GM10847 (cell line): ENCODE data around the gene RHOA.
A peak's percentile ranks its signal among the peaks of the same experiment; 100 is the strongest.

Source experiments
- POLR2A ChIP-seq: IDR thresholded peaks from 2 replicates; pipeline ENCODE4 v1.6.1; 2011; ENCODE audit not compliant: insufficient read length; ENCODE audit errors: extremely low read depth

RHOA gene

GRCh38 chr3:49352281-49352680, 59.5 kb downstream of the RHOA start:
- TF ChIP-seq POLR2A, result no peak

GRCh38 chr3:49351521-49352011, 60.2 kb downstream of the RHOA start:
- no peak for TF ChIP-seq POLR2A

- TF ChIP-seq POLR2A, result no peak
These were observed 62.2 kb downstream of the RHOA start for GRCh38 chr3:49349348-49350114.

GRCh38 chr3:49346797-49347251, 65.0 kb downstream of the RHOA start:
- TF ChIP-seq POLR2A, result no peak

GRCh38 chr3:49343163-49343562, 68.6 kb downstream of the RHOA start:
- no peak for TF ChIP-seq POLR2A

- TF ChIP-seq POLR2A, result no peak
These were observed 69.8 kb downstream of the RHOA start for GRCh38 chr3:49341996-49342395.

- TF ChIP-seq POLR2A, result peak; percentile 87
These were observed 71.6 kb downstream of the RHOA start, which contains the start of gene USP4 for GRCh38 chr3:49339941-49340800. Gene USP4 (minus strand): TSS chr3:49340053. CDS start chr3:49340024, 29 bp downstream.

- no peak for TF ChIP-seq POLR2A
These were observed 72.2 kb downstream of the RHOA start for GRCh38 chr3:49339581-49339940.

- no peak for TF ChIP-seq POLR2A
These were observed 77.7 kb downstream of the RHOA start for GRCh38 chr3:49333916-49334633.

GRCh38 chr3:49333091-49333490, 78.7 kb downstream of the RHOA start:
- TF ChIP-seq POLR2A, result no peak

- no peak for TF ChIP-seq POLR2A
These were observed 82.6 kb downstream of the RHOA start for GRCh38 chr3:49329186-49329585.

- TF ChIP-seq POLR2A, result no peak
These were observed 84.3 kb downstream of the RHOA start for GRCh38 chr3:49327485-49327884.

- no peak for TF ChIP-seq POLR2A
These were observed 87.0 kb downstream of the RHOA start for GRCh38 chr3:49324768-49325167.

GRCh38 chr3:49316696-49317457, 94.9 kb downstream of the RHOA start:
- TF ChIP-seq POLR2A, result no peak
